Tibial nerve (tissue), 4 donors: Measurements from ENCODE around the gene SLC9A9. TPM values are rescaled to one million over a fixed set of nuclear protein-coding genes. Genes with fewer than 3 reads are reported as not detected.

Experiments used
- DNase-seq, 2 donors: peaks; one replicate each; pipeline ENCODE4 v3.0.0-alpha.2; 2019; ENCODE audit warnings: low spot score in 2 of 2
- H3K27ac ChIP-seq, 4 donors: fragments of 200-600 bp; sonication (generic) in 3 of 4; one replicate each; pipeline ENCODE4 v1.5.1; 2017 to 2019; ENCODE audit warnings: mild to moderate bottlenecking in 1 of 4
- H3K27me3 ChIP-seq, 2 donors: fragments of 200-600 bp; sonication (generic) in 1 of 2; one replicate each; pipeline versions ENCODE4 v1.5.1 to v1.6.0; 2017 to 2019
- H3K36me3 ChIP-seq, 3 donors: fragments of 200-600 bp; sonication (generic); one replicate each; pipeline ENCODE4 v1.5.1; 2018 to 2019
- H3K4me1 ChIP-seq, 4 donors: fragments of 200-600 bp; sonication (generic) in 3 of 4; one replicate each; pipeline ENCODE4 v1.5.1; 2017 to 2019
- H3K4me3 ChIP-seq, 4 donors: fragments of 200-600 bp; sonication (generic) in 3 of 4; one replicate each; pipeline ENCODE4 v1.5.1; 2017 to 2019; ENCODE audit warnings: mild to moderate bottlenecking in 1 of 4, moderate library complexity in 1 of 4
- H3K9me3 ChIP-seq, 4 donors: fragments of 200-600 bp; sonication (generic) in 3 of 4; one replicate each; pipeline ENCODE4 v1.5.1; 2017 to 2019
- EP300 ChIP-seq, 2 donors: sonication (generic); formaldehyde crosslinking; IDR thresholded peaks; one replicate each; pipeline ENCODE4 v1.6.1; 2017; ENCODE audit warnings: antibody characterized with exemption in 2 of 2, mild to moderate bottlenecking in 1 of 2
- POLR2A ChIP-seq, 2 donors: fragments of 450-650 bp; IDR thresholded peaks; one replicate each; pipeline ENCODE4 v1.6.1; 2017; ENCODE audit warnings: antibody characterized with exemption in 2 of 2, mild to moderate bottlenecking in 2 of 2, moderate library complexity in 2 of 2
- WGBS, 2 donors: methylation state at CpG; one replicate each; pipeline ENCODE4 v1.1.5; 2018; 5-methylcytosine and 5-hydroxymethylcytosine counted together
- total RNA-seq, 4 donors: library from RNA; depleted of rRNA; stranded (reverse); fragments of >200 nt; gene quantifications; one replicate each; pipeline ENCODE4 v1.1.0, GENCODE V29; 2016
- TF ChIP-seq, protein P1 (sequence below), 5 experiments: fragments of 200-600 bp in 3 of 5; fragments of 450-650 bp in 2 of 5; sonication (generic) in 3 of 5; IDR thresholded peaks; one replicate each; pipeline ENCODE4 v1.5.1; 2016 to 2019; ENCODE audit warnings: antibody characterized with exemption in 5 of 5, mild to moderate bottlenecking in 3 of 5, moderate library complexity in 2 of 5

SLC9A9 gene
- total RNA-seq, 4 donors from 2014 or later = 7.6 to 11.1 (median 9.2) TPM

GRCh38 chr3:143232981-143233380 is 615.3 kb downstream of the SLC9A9 start:
- DNase-seq = no peak
- Histone ChIP-seq H3K9me3 (no peaks in the 10 kb centered on the region), H3K4me3 (no peak overlapping the region), H3K27ac (no peak overlapping the region), H3K27me3 (no peaks in the 10 kb centered on the region), H3K4me1 (no peaks in the 10 kb centered on the region), H3K36me3 (no peaks in the 10 kb centered on the region)
- 80 to 94% methylated on average over 1 of the region's 1 CpG for WGBS, 2 donors
- TF ChIP-seq EP300 (IDR thresholded peaks at IDR 0.05) (no peak), POLR2A (IDR thresholded peaks at IDR 0.05) (no peak)
- TF ChIP-seq, protein P1, sequence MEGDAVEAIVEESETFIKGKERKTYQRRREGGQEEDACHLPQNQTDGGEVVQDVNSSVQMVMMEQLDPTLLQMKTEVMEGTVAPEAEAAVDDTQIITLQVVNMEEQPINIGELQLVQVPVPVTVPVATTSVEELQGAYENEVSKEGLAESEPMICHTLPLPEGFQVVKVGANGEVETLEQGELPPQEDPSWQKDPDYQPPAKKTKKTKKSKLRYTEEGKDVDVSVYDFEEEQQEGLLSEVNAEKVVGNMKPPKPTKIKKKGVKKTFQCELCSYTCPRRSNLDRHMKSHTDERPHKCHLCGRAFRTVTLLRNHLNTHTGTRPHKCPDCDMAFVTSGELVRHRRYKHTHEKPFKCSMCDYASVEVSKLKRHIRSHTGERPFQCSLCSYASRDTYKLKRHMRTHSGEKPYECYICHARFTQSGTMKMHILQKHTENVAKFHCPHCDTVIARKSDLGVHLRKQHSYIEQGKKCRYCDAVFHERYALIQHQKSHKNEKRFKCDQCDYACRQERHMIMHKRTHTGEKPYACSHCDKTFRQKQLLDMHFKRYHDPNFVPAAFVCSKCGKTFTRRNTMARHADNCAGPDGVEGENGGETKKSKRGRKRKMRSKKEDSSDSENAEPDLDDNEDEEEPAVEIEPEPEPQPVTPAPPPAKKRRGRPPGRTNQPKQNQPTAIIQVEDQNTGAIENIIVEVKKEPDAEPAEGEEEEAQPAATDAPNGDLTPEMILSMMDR (IDR thresholded peaks at IDR 0.05) = no peak

DNA sequence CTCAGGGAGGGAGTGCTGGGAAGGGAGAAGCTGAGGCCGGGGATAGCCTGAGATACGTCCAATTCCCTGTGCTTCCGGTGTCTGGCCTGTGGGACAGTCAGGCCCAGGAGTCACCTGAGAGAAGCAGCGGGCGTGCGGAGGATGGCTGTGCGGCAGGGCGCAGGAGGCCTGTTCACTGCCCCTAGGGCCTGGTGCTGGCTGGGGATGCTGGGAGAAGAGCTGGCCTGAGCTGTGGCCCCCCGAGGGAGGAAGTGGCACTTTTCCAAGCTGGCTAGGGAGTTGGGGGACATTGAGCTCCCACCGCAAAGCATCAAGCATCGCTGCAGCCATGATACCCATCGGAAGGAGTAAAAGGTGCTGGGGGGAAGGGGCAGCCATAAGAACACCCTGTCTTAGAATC is 619.9 kb downstream of the SLC9A9 start:
- 93 to 94% methylated on average over 12 of the region's 12 CpGs for WGBS, 2 donors
- no peak overlapping the region for H3K4me3 ChIP-seq
- no peaks in the 10 kb centered on the region for H3K27me3 ChIP-seq
- H3K36me3 ChIP-seq = no peaks in the 10 kb centered on the region
- no peak overlapping the region for H3K27ac ChIP-seq
- H3K9me3 ChIP-seq = no peaks in the 10 kb centered on the region
- TF ChIP-seq, protein P1 (IDR thresholded peaks at IDR 0.05) = no peak
- TF ChIP-seq POLR2A (IDR thresholded peaks at IDR 0.05) (no peak), EP300 (IDR thresholded peaks at IDR 0.05) (no peak)
- H3K4me1 ChIP-seq = no peaks in the 10 kb centered on the region
- no peak for DNase-seq

DNA sequence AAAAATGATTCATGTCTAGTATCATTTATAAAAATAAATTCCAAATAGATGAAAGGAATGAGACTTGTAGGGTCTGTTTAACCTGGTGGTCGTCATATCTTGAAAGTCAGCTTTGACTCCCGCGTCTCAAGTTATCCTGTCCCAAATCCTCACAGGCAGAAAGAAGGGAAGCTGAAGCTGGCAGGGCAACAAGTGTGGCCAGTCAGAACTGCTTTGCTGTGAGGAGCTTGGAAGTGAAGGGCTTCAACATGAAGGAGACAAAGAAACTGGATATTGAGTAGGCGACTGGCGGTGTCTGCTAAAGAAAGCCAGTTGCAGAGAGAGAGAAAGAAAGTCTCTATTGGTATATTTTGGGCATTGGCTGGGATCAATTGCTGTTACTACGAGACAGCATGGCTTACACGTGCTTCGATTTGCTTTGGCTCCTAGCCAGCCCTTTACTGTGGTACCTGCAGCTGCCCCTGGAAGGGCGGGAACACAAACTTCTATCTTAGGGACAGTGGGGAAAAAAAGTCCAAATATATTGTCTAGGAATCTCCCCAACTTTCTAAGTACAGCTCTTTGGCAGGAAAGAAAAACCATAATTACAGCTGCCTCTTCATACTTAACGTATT is 621.5 kb downstream of the SLC9A9 start:
- Histone ChIP-seq H3K27me3 (no peaks in the 10 kb centered on the region), H3K27ac (no peak overlapping the region), H3K36me3 (no peaks in the 10 kb centered on the region), H3K4me1 (no peaks in the 10 kb centered on the region), H3K9me3 (no peaks in the 10 kb centered on the region), H3K4me3 (no peak overlapping the region)
- TF ChIP-seq, protein P1 (IDR thresholded peaks at IDR 0.05) = no peak
- TF ChIP-seq EP300 (IDR thresholded peaks at IDR 0.05) = no peak
- TF ChIP-seq POLR2A (IDR thresholded peaks at IDR 0.05) = no peak
- DNase-seq = no peak
- 66 to 77% methylated on average over 10 of the region's 10 CpGs for WGBS, 2 donors

DNA sequence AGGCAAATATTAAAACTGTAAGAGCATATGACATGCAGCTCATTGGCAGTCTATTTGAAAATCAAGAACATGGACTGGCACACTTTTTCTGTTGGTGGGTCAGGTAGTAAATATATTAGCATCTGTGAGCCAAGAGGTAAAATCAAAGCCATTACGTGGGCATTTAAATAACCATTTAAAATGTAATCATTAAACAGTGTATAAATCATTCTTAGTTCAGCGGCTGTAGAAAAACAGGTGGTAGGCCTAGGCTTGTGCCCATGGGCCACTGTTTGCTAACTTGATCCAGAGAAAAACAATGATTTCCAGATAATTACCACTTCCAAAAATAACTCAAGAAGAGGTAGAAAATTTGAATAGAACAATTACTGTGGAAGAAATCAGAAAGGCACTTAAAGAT is 623.6 kb downstream of the SLC9A9 start:
- Histone ChIP-seq H3K9me3 (no peaks in the 10 kb centered on the region), H3K27ac (no peak overlapping the region), H3K27me3 (no peaks in the 10 kb centered on the region), H3K36me3 (no peaks in the 10 kb centered on the region), H3K4me1 (no peaks in the 10 kb centered on the region), H3K4me3 (no peak overlapping the region)
- TF ChIP-seq EP300 (IDR thresholded peaks at IDR 0.05) = no peak
- TF ChIP-seq POLR2A (IDR thresholded peaks at IDR 0.05) = no peak
- TF ChIP-seq, protein P1 (IDR thresholded peaks at IDR 0.05) = no peak
- 87% methylated on average over 2 of the region's 2 CpGs for WGBS, 2 donors
- no peak for DNase-seq

GRCh38 chr3:143222981-143223380 is 625.3 kb downstream of the SLC9A9 start:
- DNase-seq = no peak
- 83 to 84% methylated on average over 1 of the region's 1 CpG for WGBS, 2 donors
- Histone ChIP-seq H3K27me3 (no peaks in the 10 kb centered on the region), H3K4me3 (no peak overlapping the region), H3K36me3 (no peaks in the 10 kb centered on the region), H3K4me1 (no peaks in the 10 kb centered on the region), H3K9me3 (no peaks in the 10 kb centered on the region), H3K27ac (no peak overlapping the region)
- TF ChIP-seq, protein P1 (IDR thresholded peaks at IDR 0.05) = no peak
- TF ChIP-seq POLR2A (IDR thresholded peaks at IDR 0.05) (no peak), EP300 (IDR thresholded peaks at IDR 0.05) (no peak)
